ENCODE data around the gene ANP32A. TPM values are rescaled to one million over a fixed set of nuclear protein-coding genes. Genes with fewer than 3 reads are reported as not detected.
A peak's percentile ranks its signal among the peaks of the same experiment; 100 is the strongest.

Gene ANP32A
- total RNA-seq, 1 donor from 2014 or later = 65.2 TPM

GRCh38 chr15:68802373-68802772 is 18.3 kb downstream of the ANP32A start:
- H3K9ac ChIP-seq (ENCODE audit: low read depth in 1 of 3, low read length in 3 of 3) = no peak overlapping the region
- H3K4me1 ChIP-seq (ENCODE audit: control insufficient read depth in 3 of 3, insufficient read depth in 3 of 3, low read length in 3 of 3) = peaks cover 19 to 42% (median 28%) of the 10 kb centered on the region in 3 donors
- peaks cover 0 to 2% (median 0%) of the 10 kb centered on the region in 3 donors for H3K36me3 ChIP-seq (ENCODE audit: control insufficient read depth in 3 of 3, insufficient read depth in 3 of 3, low read length in 3 of 3)
- no peak overlapping the region for H3K27ac ChIP-seq (ENCODE audit: low read depth, low read length)
- H3K27me3 ChIP-seq (ENCODE audit: control insufficient read depth in 3 of 3, insufficient read depth in 3 of 3, low read length in 3 of 3) = no peaks in the 10 kb centered on the region
- H3K4me3 ChIP-seq (ENCODE audit: low read length in 3 of 3) = no peak overlapping the region
- no peaks in the 10 kb centered on the region for H3K9me3 ChIP-seq (ENCODE audit: control insufficient read depth in 3 of 3, low read length in 3 of 3)

- Histone ChIP-seq H3K27ac (ENCODE audit: low read depth, low read length) (no peak overlapping the region), H3K4me3 (ENCODE audit: low read length in 3 of 3) (no peak overlapping the region), H3K9me3 (ENCODE audit: control insufficient read depth in 3 of 3, low read length in 3 of 3) (no peaks in the 10 kb centered on the region), H3K4me1 (ENCODE audit: control insufficient read depth in 3 of 3, insufficient read depth in 3 of 3, low read length in 3 of 3) (peaks cover 21 to 43% (median 26%) of the 10 kb centered on the region in 3 donors), H3K27me3 (ENCODE audit: control insufficient read depth in 3 of 3, insufficient read depth in 3 of 3, low read length in 3 of 3) (no peaks in the 10 kb centered on the region), H3K9ac (ENCODE audit: low read depth in 1 of 3, low read length in 3 of 3) (no peak overlapping the region), H3K36me3 (ENCODE audit: control insufficient read depth in 3 of 3, insufficient read depth in 3 of 3, low read length in 3 of 3) (no peaks in the 10 kb centered on the region)
These were observed 19.0 kb downstream of the ANP32A start for GRCh38 chr15:68801572-68802148.

GRCh38 chr15:68800875-68801274 is 19.8 kb downstream of the ANP32A start:
- Histone ChIP-seq H3K27me3 (ENCODE audit: control insufficient read depth in 3 of 3, insufficient read depth in 3 of 3, low read length in 3 of 3) (no peaks in the 10 kb centered on the region), H3K4me3 (ENCODE audit: low read length in 3 of 3) (no peak overlapping the region), H3K4me1 (ENCODE audit: control insufficient read depth in 3 of 3, insufficient read depth in 3 of 3, low read length in 3 of 3) (peaks cover 24 to 44% (median 26%) of the 10 kb centered on the region in 3 donors), H3K36me3 (ENCODE audit: control insufficient read depth in 3 of 3, insufficient read depth in 3 of 3, low read length in 3 of 3) (no peaks in the 10 kb centered on the region), H3K9me3 (ENCODE audit: control insufficient read depth in 3 of 3, low read length in 3 of 3) (no peaks in the 10 kb centered on the region), H3K9ac (ENCODE audit: low read depth in 1 of 3, low read length in 3 of 3) (no peak overlapping the region), H3K27ac (ENCODE audit: low read depth, low read length) (no peak overlapping the region)

GRCh38 chr15:68798346-68799094 is 22.2 kb downstream of the ANP32A start:
- Histone ChIP-seq H3K9ac (ENCODE audit: low read depth in 1 of 3, low read length in 3 of 3) (peak overlapping the region in 1 of 3 donors; percentile 1), H3K4me1 (ENCODE audit: control insufficient read depth in 3 of 3, insufficient read depth in 3 of 3, low read length in 3 of 3) (peaks cover 47 to 63% (median 49%) of the 10 kb centered on the region in 3 donors), H3K36me3 (ENCODE audit: control insufficient read depth in 3 of 3, insufficient read depth in 3 of 3, low read length in 3 of 3) (no peaks in the 10 kb centered on the region), H3K27me3 (ENCODE audit: control insufficient read depth in 3 of 3, insufficient read depth in 3 of 3, low read length in 3 of 3) (no peaks in the 10 kb centered on the region), H3K27ac (ENCODE audit: low read depth, low read length) (no peak overlapping the region), H3K9me3 (ENCODE audit: control insufficient read depth in 3 of 3, low read length in 3 of 3) (no peaks in the 10 kb centered on the region), H3K4me3 (ENCODE audit: low read length in 3 of 3) (no peak overlapping the region)

GRCh38 chr15:68797599-68798345 is 22.9 kb downstream of the ANP32A start:
- no peaks in the 10 kb centered on the region for H3K36me3 ChIP-seq (ENCODE audit: control insufficient read depth in 3 of 3, insufficient read depth in 3 of 3, low read length in 3 of 3)
- peaks cover 54 to 66% (median 57%) of the 10 kb centered on the region in 3 donors for H3K4me1 ChIP-seq (ENCODE audit: control insufficient read depth in 3 of 3, insufficient read depth in 3 of 3, low read length in 3 of 3)
- peak overlapping the region; percentile 1 to 12 (median 9) for H3K9ac ChIP-seq (ENCODE audit: low read depth in 1 of 3, low read length in 3 of 3)
- no peak overlapping the region for H3K27ac ChIP-seq (ENCODE audit: low read depth, low read length)
- H3K4me3 ChIP-seq (ENCODE audit: low read length in 3 of 3) = no peak overlapping the region
- H3K27me3 ChIP-seq (ENCODE audit: control insufficient read depth in 3 of 3, insufficient read depth in 3 of 3, low read length in 3 of 3) = no peaks in the 10 kb centered on the region
- H3K9me3 ChIP-seq (ENCODE audit: control insufficient read depth in 3 of 3, low read length in 3 of 3) = no peaks in the 10 kb centered on the region

GRCh38 chr15:68797191-68797590 is 23.5 kb downstream of the ANP32A start:
- peaks cover 60 to 70% (median 62%) of the 10 kb centered on the region in 3 donors for H3K4me1 ChIP-seq (ENCODE audit: control insufficient read depth in 3 of 3, insufficient read depth in 3 of 3, low read length in 3 of 3)
- no peaks in the 10 kb centered on the region for H3K27me3 ChIP-seq (ENCODE audit: control insufficient read depth in 3 of 3, insufficient read depth in 3 of 3, low read length in 3 of 3)
- no peaks in the 10 kb centered on the region for H3K9me3 ChIP-seq (ENCODE audit: control insufficient read depth in 3 of 3, low read length in 3 of 3)
- no peaks in the 10 kb centered on the region for H3K36me3 ChIP-seq (ENCODE audit: control insufficient read depth in 3 of 3, insufficient read depth in 3 of 3, low read length in 3 of 3)
- H3K4me3 ChIP-seq (ENCODE audit: low read length in 3 of 3) = no peak overlapping the region
- no peak overlapping the region for H3K27ac ChIP-seq (ENCODE audit: low read depth, low read length)
- peak overlapping the region in 2 of 3 donors; percentile 9 to 12 for H3K9ac ChIP-seq (ENCODE audit: low read depth in 1 of 3, low read length in 3 of 3)

DNA sequence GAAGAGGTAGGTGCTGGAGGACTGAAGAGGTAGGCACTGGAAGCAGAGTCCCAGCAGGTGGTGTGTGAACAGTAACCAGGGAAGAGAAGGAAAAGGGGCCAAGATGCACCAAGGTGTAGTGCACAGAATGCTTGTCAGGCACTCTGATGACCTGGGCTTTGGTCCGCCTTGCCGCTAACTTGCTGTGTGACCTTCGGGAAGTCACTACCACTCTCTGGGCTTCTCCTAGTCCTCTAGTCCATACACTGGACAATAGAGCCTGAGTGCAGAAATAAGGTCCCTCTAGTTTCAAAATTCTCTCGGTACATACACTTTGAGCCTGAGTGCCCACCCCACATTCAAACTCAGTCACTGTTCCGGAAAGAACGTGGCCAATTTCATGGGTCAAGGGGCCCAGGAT is 24.1 kb downstream of the ANP32A start:
- Histone ChIP-seq H3K4me3 (ENCODE audit: low read length in 3 of 3) (no peak overlapping the region), H3K9me3 (ENCODE audit: control insufficient read depth in 3 of 3, low read length in 3 of 3) (no peaks in the 10 kb centered on the region), H3K4me1 (ENCODE audit: control insufficient read depth in 3 of 3, insufficient read depth in 3 of 3, low read length in 3 of 3) (peaks cover 65 to 70% (median 67%) of the 10 kb centered on the region in 3 donors), H3K9ac (ENCODE audit: low read depth in 1 of 3, low read length in 3 of 3) (no peak overlapping the region), H3K36me3 (ENCODE audit: control insufficient read depth in 3 of 3, insufficient read depth in 3 of 3, low read length in 3 of 3) (no peaks in the 10 kb centered on the region), H3K27me3 (ENCODE audit: control insufficient read depth in 3 of 3, insufficient read depth in 3 of 3, low read length in 3 of 3) (no peaks in the 10 kb centered on the region), H3K27ac (ENCODE audit: low read depth, low read length) (no peak overlapping the region)

GRCh38 chr15:68795298-68795848 is 25.3 kb downstream of the ANP32A start:
- H3K36me3 ChIP-seq (ENCODE audit: control insufficient read depth in 3 of 3, insufficient read depth in 3 of 3, low read length in 3 of 3) = no peaks in the 10 kb centered on the region
- H3K4me3 ChIP-seq (ENCODE audit: low read length in 3 of 3) = peak overlapping the region; percentile 19 to 65 (median 50)
- H3K9me3 ChIP-seq (ENCODE audit: control insufficient read depth in 3 of 3, low read length in 3 of 3) = no peaks in the 10 kb centered on the region
- H3K27me3 ChIP-seq (ENCODE audit: control insufficient read depth in 3 of 3, insufficient read depth in 3 of 3, low read length in 3 of 3) = no peaks in the 10 kb centered on the region
- H3K27ac ChIP-seq (ENCODE audit: low read depth, low read length) = peak overlapping the region; percentile 63
- H3K4me1 ChIP-seq (ENCODE audit: control insufficient read depth in 3 of 3, insufficient read depth in 3 of 3, low read length in 3 of 3) = peaks cover 76 to 82% (median 79%) of the 10 kb centered on the region in 3 donors
- H3K9ac ChIP-seq (ENCODE audit: low read depth in 1 of 3, low read length in 3 of 3) = peak overlapping the region; percentile 34 to 72 (median 47)

- Histone ChIP-seq H3K4me3 (ENCODE audit: low read length in 3 of 3) (peak overlapping the region; percentile 0 to 65 (median 36)), H3K36me3 (ENCODE audit: control insufficient read depth in 3 of 3, insufficient read depth in 3 of 3, low read length in 3 of 3) (no peaks in the 10 kb centered on the region), H3K9me3 (ENCODE audit: control insufficient read depth in 3 of 3, low read length in 3 of 3) (no peaks in the 10 kb centered on the region), H3K27me3 (ENCODE audit: control insufficient read depth in 3 of 3, insufficient read depth in 3 of 3, low read length in 3 of 3) (no peaks in the 10 kb centered on the region), H3K4me1 (ENCODE audit: control insufficient read depth in 3 of 3, insufficient read depth in 3 of 3, low read length in 3 of 3) (peaks cover 82 to 87% (median 84%) of the 10 kb centered on the region in 3 donors), H3K9ac (ENCODE audit: low read depth in 1 of 3, low read length in 3 of 3) (peak overlapping the region; percentile 13 to 72 (median 47)), H3K27ac (ENCODE audit: low read depth, low read length) (peak overlapping the region; percentile 63)
These were observed 25.8 kb downstream of the ANP32A start for GRCh38 chr15:68794863-68795262.

All from skeletal muscle tissue (tissue), 4 donors.